ENCODE measurements around the gene FKBP15.
A peak's percentile ranks its signal among the peaks of the same experiment; 100 is the strongest.

Gene FKBP15

DNA sequence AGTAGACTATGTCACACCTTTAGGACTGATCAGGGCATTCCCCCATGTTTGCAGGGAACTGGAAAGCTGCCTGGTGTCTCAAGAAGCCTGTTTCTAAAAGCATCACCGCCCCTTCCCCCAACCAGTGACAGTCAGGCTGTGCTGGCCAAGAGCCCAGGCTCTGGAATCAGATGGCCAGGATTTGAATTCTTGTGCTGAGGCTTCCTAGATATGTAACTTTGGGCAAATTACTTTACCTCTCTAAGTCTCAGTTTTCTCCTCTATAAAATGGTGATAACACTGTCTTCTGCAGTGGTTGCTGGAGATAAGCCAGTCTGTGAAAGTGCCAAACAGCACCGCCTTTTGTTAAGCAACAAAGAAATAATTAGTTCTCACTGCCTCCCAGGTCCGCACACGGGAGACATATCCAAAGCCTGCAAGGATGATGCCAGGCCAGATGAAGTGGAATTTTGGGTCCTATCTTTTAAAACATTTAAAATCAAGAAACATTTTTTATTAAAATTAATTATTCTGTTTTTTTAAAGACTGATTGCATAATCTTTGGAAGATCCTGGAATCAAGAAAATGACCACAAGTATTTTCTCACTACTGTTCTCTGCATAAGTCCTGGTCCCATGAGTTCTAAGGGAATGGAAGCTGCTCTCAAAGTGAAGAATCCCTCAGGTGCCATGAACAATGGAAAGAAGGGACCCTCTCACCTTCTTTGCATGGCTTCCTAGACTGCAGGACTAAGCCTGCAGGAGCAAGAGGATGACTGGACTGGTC, 56.4 kb downstream of the FKBP15 start:
- no peak overlapping the region for H3K4me3 ChIP-seq (ENCODE audit: low read depth, low read length)
- TF ChIP-seq, protein P1, sequence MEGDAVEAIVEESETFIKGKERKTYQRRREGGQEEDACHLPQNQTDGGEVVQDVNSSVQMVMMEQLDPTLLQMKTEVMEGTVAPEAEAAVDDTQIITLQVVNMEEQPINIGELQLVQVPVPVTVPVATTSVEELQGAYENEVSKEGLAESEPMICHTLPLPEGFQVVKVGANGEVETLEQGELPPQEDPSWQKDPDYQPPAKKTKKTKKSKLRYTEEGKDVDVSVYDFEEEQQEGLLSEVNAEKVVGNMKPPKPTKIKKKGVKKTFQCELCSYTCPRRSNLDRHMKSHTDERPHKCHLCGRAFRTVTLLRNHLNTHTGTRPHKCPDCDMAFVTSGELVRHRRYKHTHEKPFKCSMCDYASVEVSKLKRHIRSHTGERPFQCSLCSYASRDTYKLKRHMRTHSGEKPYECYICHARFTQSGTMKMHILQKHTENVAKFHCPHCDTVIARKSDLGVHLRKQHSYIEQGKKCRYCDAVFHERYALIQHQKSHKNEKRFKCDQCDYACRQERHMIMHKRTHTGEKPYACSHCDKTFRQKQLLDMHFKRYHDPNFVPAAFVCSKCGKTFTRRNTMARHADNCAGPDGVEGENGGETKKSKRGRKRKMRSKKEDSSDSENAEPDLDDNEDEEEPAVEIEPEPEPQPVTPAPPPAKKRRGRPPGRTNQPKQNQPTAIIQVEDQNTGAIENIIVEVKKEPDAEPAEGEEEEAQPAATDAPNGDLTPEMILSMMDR (IDR thresholded peaks at IDR 0.05; ENCODE audit: low read depth, low read length, missing control alignments) = no peak
- peak; percentile 8 for DNase-seq (ENCODE audit: low read depth)
- in situ Hi-C loops (cut with HindIII; ENCODE audit: low sequenced_read_pairs) = no loop called here

DNA sequence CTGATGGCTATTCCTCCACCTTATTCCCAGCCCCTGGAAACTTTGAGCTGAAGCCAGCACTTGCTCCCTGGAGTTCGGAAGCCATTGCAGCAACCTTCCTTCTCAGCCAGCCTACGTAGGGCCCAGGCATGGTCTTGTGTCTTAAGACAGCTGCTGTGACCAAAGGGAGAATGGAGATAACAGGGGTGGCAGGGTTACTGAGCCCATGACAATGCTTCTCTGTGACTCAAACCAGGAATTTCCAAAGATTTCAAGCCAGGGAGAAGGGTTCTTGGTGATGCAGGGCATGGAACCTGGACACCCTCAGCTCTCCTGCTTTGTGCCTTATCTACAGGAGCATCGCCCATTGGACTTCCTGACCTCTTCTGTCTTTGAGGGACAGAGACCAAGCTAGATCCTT, 58.1 kb downstream of the FKBP15 start:
- DNase-seq (ENCODE audit: low read depth) = no peak
- TF ChIP-seq, protein P1 (IDR thresholded peaks at IDR 0.05; ENCODE audit: low read depth, low read length, missing control alignments) = no peak
- H3K4me3 ChIP-seq (ENCODE audit: low read depth, low read length) = no peak overlapping the region
- in situ Hi-C loops (cut with HindIII; ENCODE audit: low sequenced_read_pairs) = no loop called here

DNA sequence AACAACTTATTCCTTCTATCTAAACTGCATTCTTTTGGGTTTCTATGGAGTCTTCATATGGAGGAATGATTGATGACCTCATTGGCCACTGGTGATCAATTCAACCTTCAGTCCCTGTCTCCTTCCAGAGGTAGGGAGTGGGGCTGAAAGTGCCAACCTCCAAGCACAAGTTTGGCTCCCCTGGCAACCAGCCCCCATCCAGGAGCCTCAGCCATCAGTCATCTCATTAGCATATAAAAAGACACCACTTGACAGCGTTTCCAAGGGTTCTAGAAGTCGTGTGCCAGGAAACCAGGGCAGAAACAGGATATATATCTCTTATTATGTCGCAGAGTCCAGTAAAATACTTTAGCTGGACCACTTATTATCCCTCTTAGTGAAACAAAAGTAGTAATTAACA, 60.5 kb downstream of the FKBP15 start:
- in situ Hi-C loops (cut with HindIII; ENCODE audit: low sequenced_read_pairs) = no loop called here
- DNase-seq (ENCODE audit: low read depth) = no peak
- no peak overlapping the region for H3K4me3 ChIP-seq (ENCODE audit: low read depth, low read length)
- TF ChIP-seq, protein P1 (IDR thresholded peaks at IDR 0.05; ENCODE audit: low read depth, low read length, missing control alignments) = no peak

DNA sequence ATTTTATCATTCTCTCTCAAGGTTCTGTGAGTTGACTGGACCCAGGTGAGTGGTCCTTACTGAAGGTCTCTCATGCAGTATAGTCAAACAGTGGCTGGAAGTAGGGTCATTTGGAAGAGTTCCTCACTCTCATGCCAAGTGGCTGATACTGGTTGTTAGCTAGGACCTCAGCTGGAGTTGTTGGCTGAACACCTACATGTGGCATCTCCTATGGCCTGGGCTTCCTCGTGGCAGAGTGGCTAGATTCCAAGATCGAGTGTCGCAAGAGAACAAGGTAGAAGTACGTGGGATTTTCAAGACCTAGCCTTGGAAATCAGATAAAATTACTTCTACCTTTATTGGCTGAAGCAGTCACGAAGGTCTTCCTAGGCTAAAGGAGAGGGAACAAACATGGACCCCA, 62.6 kb downstream of the FKBP15 start:
- TF ChIP-seq, protein P1 (IDR thresholded peaks at IDR 0.05; ENCODE audit: low read depth, low read length, missing control alignments) = no peak
- in situ Hi-C loops (cut with HindIII; ENCODE audit: low sequenced_read_pairs) = no loop called here
- no peak for DNase-seq (ENCODE audit: low read depth)
- H3K4me3 ChIP-seq (ENCODE audit: low read depth, low read length) = no peak overlapping the region

DNA sequence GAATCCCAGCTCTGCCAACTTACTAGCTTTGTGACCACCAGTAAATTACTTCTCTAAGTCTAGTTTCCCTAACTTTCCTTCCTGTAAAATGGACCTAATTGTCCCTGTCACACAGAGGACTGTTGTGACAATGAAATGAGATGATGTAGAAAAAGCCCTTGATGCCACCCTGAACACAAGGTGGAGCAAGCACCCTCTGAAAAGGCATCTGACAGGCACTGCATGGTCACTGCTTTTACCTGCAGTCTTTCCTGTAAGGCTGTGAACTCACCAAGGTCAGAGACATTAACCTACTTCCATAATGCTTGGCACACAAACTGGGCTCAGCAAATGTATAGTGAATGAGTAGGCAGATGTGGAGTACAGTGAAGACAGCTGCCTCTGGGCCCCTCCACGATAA, 64.2 kb downstream of the FKBP15 start:
- DNase-seq (ENCODE audit: low read depth) = no peak
- no peak overlapping the region for H3K4me3 ChIP-seq (ENCODE audit: low read depth, low read length)
- TF ChIP-seq, protein P1 (IDR thresholded peaks at IDR 0.05; ENCODE audit: low read depth, low read length, missing control alignments) = no peak
- in situ Hi-C loops (cut with HindIII; ENCODE audit: low sequenced_read_pairs) = no loop called here

DNA sequence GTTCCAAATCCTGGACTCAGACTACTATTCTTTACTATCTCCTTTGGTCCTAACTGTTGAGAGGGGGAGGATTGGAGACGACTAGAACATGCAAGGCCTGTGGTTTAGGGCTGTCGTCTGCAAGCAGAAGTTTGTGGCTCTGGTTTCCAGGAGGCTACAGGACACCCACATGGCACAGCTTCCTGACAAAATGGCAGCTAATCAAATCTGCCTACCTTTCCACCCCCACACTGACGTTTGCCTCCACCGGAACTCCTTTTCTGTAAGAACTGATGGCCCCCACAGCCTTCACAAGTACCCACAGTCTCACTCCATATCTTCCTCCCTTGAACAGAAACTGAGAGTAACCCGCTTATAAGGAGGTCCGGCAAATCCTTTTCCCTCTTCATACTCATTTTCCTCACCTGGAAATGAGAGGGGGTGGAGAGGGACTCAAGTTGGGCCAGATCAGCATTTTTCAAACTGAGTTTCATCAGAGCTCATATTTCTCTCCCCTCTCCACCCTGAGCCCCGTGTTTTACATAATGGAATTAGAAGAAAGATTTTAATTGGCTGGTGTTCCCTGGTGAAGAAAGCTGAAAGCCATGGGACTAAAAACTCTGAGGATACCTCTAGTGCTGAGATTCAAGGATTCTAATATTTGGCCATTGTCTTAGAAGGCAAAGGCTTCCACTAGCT, 65.0 kb downstream of the FKBP15 start:
- in situ Hi-C loops (cut with HindIII; ENCODE audit: low sequenced_read_pairs) = no loop called here
- no peak overlapping the region for H3K4me3 ChIP-seq (ENCODE audit: low read depth, low read length)
- DNase-seq (ENCODE audit: low read depth) = no peak
- TF ChIP-seq, protein P1 (IDR thresholded peaks at IDR 0.05; ENCODE audit: low read depth, low read length, missing control alignments) = no peak
